ENCODE results near the gene KRTAP4-6.
"Not testable (repeated sequence)": the region's sequence is repeated elsewhere in the genome, so short reads cannot be mapped to it uniquely, and the experiment has no call there.

The KRTAP4-6 gene

DNA sequence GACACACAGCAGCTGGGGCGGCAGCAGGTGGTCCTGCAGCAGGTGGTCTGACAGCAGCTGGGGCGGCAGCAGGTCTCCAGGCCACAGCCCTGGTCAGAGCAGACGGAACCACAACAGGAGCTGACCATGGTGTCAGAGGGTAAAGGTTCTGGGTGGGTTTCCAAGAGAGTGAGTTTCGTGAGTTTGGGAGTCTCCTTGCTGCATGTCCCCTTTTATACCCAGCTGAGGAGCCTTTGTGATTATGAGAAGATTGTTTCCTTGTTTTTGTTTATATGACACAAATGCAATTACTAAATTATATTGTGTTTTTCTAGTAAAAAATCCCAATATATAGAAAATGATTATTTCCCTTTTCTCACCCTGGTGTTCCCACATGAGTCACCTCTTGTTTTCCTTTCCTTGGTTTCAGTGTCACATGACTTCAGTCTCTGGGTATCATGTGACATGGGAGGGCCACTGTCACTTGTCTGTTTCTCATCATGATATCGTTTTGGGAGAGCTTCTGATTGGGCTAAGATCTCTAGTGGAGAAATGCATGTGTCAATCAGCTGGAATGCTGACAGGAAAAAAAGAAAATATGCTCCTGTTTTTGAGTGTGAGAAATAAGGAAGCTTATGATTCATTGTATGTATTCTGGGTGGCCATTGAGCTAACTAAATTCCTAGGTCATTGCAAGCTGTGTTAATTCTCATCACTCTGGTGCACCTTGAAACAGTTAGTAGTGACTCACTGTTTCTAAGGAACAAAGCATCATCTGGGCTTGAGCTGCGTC, at the start of gene KRTAP4-6:
Gene KRTAP4-6 (minus strand): TSS at position 185 of the 772 bp plus-strand sequence. CDS start 57 bp downstream, at position 128.
- no peak for DNase-seq

DNA sequence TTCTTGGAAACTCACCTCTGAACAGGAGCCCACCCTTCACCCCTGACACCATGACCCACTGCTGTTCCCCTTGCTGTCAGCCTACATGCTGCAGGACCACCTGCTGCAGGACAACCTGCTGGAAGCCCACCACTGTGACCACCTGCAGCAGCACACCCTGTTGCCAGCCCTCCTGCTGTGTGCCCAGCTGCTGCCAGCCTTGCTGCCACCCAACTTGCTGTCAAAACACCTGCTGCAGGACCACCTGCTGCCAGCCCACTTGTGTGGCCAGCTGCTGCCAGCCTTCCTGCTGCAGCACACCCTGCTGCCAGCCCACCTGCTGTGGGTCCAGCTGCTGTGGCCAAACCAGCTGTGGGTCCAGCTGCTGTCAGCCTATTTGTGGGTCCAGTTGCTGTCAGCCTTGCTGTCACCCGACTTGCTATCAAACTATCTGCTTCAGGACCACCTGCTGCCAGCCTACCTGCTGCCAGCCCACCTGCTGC, 49.5 kb upstream of the KRTAP4-6 start, which contains the start of gene KRTAP9-1:
Gene KRTAP9-1 (plus strand): TSS at position 51 of the 482 bp plus-strand sequence. CDS start 0 bp downstream, at position 51.
- not testable (repeated sequence) for DNase-seq

DNA sequence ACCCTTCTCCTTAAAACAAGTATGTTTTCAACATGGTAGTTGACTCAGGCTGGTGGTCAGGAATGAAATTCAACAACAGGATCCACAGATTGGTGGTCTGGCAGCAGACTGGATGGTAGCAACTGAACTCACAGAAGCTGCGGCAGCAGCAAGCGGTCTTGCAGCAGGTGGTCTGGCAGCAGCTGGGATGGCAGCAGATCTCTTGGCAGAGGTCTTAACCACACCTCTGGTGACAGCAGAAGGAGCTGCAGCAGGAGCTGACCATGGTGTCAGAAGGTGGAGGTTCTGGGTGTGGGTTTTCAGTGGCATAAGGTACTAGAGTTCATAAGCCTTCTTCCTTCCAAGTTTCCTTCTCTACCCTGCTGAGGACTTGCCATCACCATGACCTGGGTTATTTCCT, 46.5 kb upstream of the KRTAP4-6 start:
- no peak for DNase-seq

DNA sequence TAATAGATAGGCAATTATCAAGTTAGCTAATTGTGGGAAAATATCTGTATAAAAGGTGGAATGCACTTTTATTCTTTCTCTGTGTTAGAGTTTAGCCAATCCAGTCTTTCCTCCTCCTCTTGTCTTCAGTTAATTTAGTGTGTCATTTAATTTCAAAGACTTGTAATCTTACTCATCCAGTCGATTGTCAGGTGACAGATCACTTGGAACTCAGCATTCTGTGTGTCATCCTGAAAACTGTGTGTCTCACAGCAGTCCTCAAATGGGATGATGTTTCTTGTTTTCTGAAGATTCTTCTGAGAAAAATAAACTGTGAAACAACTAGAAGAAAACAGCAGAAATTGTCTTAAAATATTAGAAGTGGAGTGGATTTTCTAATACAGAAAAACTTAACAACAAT, 44.7 kb upstream of the KRTAP4-6 start:
- no peak for DNase-seq

DNA sequence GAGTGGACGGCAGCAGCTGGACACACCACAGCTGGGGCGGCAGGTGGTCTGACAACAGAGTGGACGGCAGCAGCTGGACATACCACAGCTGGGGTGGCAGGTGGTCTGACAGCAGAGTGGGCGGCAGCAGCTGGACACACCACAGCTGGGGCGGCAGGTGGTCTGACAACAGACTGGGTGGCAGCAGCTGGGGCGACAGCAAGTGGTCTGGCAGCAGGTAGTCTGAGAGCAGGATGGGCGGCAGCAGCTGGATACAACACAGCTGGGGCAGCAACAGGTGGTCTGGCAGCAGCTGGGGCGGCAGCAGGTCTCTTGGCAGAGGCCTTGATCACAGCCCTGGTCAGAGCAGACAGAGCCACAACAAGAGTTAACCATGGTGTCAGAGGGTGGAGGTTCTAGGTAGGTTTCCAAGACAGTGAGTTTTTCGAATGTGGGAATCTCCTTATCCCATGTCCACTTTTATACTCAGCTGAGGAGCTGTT, 44.2 kb upstream of the KRTAP4-6 start, which contains the start of gene KRTAP4-1:
Gene KRTAP4-1 (minus strand): TSS at position 432 of the 482 bp plus-strand sequence. CDS start 57 bp downstream, at position 375.
- DNase-seq, result no peak

DNA sequence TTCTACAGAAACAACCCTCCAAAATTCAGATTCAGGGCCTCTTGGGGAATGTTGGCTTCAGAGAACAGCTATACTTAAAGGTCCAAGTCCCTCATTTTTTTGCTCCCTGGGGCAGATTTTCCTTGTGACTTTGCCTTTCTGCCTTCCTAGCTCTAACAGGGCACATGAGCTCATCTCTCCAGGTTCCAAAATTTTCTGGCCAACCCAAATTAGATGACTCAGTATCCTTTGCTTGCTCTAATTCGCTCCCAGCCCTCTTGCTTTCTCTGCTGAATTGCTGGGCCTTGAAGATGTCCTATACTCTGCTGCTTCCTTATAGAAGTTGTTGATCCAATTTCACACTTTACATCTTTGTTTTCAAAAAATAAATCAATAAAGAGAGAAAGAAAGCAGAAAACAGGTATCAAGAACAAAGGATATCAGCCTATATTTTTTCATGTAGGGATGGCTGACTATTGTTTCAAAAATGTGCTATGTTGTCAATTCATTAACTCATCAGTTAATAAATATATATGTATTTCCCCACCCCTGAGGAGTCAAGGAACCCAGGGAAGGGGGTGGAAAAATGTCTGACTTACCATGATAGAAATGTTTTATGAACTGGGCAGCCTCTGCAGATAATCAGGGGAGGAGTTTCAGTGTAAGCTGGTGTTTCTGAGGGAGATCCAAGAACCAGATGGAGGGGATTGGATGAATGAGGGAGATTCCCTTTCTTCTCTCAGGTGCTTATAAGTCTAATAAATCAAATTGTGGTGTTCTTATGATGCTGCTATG, 38.7 kb upstream of the KRTAP4-6 start:
- DNase-seq, result no peak

DNA sequence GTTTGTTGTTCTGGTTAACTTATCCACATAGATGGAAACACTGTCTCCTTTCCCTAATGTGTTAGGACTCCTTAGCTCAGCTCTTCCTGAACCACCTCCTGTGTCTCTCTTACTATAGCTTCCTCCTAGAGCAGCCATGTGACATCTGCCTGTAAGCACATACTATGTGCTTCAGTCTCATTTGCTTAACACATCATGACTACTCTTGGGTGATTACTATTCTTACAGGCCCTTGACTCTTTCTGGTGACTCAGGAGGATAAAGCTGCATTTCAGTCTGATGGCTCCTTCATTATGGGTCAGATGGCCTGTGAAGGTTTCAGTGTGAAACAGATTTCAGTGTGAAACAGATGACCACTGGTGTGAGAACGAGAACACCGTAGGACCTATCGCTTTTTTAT, 38.0 kb upstream of the KRTAP4-6 start:
- DNase-seq, result no peak

DNA sequence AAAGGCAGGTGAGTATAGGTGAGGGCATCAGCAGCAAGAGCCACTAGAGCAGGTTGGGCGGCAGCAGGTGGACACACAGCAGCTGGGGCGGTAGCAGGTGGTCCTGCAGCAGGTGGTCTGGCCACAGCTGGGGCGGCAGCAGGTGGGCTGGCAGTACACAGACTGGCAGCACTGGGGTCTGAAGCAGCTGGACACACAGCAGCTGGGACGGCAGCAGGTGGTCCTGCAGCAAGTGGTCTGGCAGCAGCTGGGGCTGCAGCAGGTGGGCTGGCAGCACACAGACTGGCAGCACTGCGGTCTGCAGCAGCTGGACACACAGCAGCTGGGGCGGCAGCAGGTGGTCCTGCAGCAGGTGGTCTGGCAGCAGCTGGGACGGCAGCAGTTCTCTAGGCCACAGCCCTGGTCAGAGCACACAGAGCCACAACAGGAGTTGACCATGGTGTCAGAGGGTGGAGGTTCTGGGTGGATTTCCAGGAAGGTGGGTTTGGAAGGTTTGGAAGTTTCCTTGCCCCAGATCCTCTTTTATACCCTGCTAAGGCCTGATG, 37.5 kb upstream of the KRTAP4-6 start, which contains the start of gene KRTAP4-2:
Gene KRTAP4-2 (minus strand): TSS at position 495 of the 545 bp plus-strand sequence. CDS start 57 bp downstream, at position 438.
- DNase-seq, result no peak

DNA sequence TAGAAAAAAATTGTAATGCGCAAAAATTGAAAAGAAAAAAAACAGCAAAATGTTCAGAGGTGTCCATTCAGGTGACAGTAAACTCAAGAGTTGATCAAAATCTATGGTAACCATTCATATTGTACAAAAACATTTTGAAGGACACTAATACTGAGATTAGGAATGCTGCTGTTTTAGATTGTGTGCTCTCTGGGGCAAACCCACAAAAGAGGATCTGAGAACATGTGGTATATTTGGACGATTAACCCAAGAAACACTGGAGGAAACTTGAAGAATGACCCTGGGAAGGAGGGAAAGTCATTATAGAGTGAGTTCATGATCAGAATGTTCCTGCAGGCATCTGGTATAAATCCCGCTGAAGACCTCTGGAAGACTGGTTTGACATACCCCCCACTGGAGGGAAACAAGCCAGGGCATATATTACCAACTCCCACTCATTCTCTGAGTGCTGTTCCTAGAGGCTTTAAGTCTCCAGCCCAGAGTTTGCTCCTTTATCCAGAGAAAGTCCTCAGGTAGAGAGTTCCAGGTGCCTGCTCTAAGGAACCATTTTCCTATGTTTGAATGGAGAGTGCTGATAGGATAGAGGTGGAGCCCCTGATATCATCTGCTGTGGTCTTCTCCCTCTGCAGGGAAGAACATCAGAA, 36.5 kb upstream of the KRTAP4-6 start:
- no peak for DNase-seq

DNA sequence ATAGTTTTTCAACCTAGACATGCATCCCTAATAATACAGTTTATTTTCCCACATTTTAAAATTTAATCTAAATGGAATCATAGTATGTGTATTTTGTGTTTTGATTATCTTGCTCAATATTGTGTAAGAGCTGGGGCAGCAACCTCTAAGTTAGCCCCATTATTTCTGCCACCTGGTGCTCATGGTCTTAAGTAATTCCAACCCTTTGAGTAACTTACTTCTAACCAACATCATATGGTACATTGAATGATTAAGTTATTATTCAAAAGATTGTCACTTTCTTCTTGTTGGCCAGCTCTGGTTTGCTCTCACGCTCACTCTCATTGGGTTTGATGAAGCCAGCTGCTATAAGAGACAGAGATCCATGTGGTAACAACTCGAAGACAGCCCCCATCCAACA, 31.5 kb upstream of the KRTAP4-6 start:
- no peak for DNase-seq

DNA sequence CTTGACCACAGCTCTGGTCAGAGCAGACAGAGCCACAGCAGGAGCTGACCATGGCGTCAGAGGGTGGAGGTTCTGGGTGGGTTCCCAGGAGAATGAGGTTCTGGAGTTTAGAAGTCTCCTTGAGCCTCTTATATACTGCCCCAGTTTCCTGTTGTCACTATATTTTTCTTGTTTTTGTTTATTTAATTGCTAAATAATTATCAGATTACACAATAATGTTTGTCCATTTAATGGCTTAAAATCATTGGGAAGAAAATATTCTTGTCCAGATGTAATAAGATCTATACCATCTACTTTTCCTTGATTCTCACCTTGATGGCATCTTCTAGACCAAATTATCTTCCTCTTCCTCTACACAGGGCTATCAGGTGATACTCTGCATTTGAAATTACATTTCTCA, 27.8 kb upstream of the KRTAP4-6 start, which contains the start of gene KRTAP4-3:
Gene KRTAP4-3 (minus strand): TSS at position 101 of the 400 bp plus-strand sequence. CDS start 49 bp downstream, at position 52.
- no peak for DNase-seq

DNA sequence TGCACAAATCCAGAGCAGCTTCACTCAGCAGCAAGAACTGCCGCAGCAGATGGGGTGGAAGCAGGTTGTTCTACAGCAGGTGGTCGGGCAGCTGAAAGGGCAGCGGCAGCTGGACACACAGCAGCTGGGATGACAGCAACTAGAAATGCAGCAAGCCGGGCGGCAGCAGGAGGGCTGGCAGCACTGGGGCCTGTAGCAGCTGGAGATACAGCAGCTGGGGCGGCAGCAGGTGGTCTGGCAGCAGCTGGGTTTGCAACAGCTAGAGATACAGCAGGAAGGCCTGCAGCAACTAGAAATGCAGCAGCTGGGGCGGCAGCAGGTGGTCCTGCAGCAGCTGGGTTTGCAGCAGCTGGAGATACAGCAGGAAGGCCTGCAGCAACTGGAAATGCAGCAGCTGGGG, 27.2 kb upstream of the KRTAP4-6 start:
- DNase-seq, result no peak

DNA sequence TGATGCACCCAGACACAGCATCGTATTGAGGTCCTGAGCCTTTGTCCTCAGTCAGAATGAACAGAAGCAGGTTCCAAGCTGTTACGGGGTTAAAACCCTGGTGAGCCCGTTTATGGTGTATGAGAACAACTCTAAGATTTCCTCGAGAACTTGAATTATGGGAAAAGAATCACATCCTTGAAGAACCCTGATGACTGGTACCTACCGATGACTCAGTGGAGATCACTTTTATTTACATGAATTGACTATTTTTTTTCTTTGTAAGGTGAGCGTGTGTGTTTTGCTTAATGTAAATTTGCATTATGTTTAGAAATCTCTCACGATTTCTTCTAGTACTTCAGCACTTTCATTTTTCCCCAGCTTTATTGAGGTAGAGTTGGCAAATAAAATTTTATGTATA, 23.5 kb upstream of the KRTAP4-6 start:
- DNase-seq, result no peak

DNA sequence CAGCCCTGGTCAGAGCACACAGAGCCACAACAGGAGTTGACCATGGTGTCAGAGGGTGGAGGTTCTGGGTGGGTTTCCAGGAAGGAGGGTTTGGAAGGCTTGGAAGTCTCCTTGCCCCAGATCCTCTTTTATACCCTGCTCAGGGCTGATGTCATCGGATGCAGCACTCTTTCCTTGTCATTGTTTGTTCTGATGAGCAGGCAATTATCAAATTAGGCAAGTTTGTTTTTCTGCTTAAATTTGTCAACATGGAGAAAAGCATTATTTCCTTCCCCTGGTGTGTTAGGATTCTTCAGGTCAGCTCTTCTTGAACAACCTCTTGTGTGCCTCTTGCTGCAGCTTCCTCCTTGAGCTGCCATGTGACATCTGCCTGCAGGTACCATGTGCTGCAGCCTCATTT, 20.3 kb upstream of the KRTAP4-6 start, which contains the start of gene KRTAP4-4:
Gene KRTAP4-4 (minus strand): TSS at position 101 of the 400 bp plus-strand sequence. CDS start 57 bp downstream, at position 44.
- DNase-seq, result no peak

DNA sequence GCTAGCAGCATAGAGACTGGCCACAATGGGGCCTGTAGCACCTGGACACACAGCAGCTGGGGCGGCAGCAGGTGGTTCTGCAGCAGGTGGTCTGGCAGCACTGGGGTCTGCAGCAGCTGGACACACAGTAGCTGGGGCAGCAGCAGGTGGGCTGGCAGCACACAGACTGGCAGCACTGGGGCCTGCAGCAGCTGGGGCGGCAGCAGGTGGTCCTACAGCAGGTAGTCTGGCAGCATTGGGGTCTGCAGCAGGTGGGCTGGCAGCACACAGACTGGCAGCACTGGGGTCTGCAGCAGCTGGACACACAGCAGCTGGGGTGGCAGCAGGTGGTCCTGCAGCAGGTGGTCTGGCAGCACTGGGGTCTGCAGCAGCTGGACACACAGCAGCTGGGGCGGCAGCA, 19.8 kb upstream of the KRTAP4-6 start:
- DNase-seq, result not testable (repeated sequence)

DNA sequence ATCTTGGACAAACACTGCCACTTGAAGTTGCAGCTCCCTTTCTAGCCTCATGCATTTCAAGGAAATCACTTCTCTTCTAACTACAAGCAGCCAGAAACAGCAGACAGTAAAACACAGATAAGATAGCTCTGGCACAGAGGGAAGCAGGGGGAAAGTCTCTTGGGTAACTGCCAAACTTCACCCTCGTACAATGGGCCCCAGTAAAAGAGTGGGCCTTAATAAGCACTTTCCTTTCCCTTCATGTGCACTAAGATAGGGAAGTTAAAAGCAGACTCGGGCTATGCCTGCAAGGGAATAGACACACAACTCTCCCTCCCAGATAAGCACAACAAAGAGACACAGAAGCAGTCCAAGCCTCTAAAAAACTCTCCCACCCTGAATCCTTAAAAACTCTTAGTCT, 13.5 kb upstream of the KRTAP4-6 start:
- DNase-seq, result no peak

DNA sequence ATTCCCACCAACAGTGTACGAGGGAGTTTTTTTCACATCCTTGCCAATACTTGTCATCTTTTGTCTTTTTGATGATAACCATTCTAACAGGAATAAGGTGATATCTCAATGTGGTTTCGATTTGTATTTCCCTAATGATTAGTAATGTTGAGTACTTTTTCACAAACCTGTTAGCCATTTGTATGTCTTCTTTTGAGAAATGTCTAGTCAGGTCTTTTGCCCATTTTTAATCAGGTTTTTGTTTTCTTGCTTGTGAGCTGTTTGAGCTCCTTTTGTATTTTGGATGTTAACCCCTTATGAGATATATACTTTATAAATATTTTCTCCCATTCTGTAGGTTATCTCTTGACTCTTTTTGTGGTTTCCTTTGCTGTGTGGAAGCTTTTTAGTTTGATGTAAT, 11.2 kb upstream of the KRTAP4-6 start:
- DNase-seq, result no peak

DNA sequence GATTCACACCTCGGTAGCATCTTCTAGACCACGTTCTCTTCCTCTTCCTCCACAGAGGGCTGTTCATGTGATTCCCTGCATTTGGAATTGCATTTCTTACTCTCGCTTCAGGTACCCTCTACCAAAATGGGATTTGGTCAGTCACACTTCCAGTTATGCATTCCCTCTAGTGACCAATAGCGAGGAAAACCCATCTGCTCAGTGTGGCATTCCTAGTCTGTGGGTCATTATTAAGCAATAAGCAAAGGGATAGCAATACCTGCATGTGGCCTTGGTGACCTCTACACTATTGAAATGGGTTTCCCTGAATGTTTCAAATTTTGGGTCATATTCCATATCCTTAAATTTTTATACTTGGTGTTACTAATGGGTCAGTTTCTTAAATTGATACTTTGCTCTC, 9.7 kb upstream of the KRTAP4-6 start:
- no peak for DNase-seq

DNA sequence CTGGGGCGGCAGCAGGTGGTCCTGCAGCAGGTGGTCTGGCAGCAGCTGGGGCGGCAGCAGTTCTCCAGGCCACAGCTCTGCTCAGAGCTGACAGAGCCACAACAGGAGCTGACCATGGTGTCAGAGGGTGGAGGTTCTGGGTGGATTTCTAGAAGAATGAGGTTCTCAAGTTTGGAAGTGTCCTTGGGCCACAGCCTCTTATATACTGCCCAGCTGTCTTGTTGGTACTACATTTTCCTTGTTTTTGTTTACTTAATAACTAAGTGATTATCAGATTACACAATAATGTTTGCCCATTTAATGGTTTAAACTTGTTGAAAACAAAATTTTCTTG, 9.3 kb upstream of the KRTAP4-6 start, which contains the start of gene KRTAP4-5:
Gene KRTAP4-5 (minus strand): TSS at position 174 of the 334 bp plus-strand sequence. CDS start 58 bp downstream, at position 116.
- no peak for DNase-seq

DNA sequence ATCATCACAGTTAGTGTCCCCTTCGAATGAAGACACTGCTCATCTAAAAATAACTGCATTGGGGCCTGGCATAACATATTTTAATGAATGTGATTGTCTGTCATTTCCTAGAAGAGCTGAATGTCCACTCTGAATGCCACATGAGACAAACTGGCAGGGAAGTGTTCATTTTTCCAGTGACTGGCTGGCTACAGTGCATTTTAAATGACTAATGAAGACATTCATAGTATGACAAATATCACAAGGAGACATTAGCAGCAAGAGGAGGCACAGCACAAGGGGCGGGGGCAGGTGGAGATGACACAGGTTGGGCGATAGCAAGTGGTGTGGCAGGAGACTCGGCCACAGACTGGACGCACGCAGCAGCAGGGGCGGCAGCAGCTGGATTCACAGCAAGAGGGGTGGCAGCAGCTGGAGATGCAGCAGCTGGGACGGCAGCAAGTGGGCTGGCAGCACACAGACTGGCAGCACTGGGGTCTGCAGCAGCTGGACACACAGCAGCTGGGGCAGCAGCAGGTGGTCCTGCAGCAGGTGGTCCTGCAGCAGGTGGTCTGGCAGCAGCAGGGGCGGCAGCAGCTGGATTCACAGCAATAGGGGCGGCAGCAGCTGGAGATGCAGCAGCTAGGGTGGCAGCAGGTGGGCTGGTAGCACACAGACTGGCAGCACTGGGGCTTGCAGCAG, 8.8 kb upstream of the KRTAP4-6 start:
- not testable (repeated sequence) for DNase-seq

DNA sequence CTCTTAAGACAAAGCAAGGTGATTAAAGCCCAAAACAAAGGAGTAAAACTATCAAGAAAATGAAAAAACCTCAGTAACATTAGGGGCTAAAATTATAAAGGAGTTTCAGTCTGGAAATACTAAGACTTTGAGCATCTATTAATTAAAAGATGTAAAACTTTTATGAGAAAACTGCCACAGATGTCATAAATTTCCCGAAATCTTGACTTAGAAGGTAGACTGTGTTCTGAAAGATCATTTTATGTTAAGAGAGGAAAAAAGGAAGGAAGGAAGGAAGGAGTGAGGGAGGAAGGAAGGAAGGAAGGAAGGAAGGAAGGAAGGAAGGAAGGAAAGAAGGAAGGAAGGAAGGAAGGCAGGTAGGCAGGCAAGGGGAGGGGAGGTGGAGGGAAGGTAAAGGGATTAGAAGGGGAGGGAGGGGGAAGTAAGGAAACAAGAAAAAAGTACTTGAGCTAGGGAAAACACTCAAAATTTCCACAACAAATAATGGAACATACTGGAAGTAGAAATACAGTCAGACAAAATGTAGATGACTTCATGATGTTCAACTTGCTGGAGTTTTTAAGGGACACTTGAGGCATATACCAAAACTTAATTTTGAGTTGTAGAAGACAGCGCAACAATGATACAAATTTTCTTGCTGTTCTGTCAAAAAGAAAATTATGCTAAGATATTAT, 7.3 kb upstream of the KRTAP4-6 start:
- DNase-seq, result no peak
